NCI-H510A (cell line): Measurements from ENCODE around the gene GTSE1.

Source experiments
- DNase-seq: peaks from one replicate; lab custom pipeline; 2025; lab: John Stamatoyannopoulos, UW

The GTSE1 gene

DNA sequence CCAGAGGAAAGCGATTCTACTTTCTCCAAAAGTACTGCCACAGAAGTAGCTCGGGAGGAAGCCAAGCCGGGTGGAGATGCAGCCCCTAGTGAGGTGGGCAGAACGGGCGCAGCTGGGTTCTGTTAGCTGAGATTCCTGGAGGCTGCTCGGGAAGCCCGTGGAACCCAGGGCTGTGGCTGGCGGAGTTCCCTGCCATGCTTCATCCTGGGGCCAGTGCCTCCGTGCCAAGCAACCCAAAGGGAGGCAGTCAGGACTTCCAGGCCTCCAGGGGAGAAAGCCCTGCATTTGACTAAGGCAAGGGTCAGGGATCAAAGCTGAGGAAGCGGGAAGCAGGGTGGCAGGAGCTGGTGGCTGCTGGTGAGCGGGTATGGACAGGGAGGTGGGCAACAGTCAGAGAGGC, 32.1 kb downstream of the GTSE1 start:
- no peak for DNase-seq

DNA sequence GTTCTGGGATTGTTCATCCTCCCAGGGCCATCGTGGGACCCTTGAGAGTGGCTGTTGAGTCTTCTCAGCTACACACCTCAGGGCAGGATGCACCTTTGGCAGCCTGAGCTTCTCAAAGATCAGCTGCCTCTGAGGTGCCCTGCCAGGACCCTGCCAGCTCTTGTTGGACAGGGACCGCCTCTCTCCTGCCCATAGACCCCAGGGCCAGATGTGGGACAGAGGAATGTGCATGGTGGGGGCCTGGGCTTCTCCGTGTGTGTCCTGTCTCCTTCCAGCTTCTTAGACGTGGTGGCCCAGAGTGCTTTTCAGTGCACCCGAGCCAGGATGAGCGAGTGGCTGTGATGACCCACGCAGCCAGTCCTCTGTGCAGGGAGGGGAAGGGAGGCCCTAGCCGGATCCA, 32.9 kb downstream of the GTSE1 start:
- DNase-seq: no peak

DNA sequence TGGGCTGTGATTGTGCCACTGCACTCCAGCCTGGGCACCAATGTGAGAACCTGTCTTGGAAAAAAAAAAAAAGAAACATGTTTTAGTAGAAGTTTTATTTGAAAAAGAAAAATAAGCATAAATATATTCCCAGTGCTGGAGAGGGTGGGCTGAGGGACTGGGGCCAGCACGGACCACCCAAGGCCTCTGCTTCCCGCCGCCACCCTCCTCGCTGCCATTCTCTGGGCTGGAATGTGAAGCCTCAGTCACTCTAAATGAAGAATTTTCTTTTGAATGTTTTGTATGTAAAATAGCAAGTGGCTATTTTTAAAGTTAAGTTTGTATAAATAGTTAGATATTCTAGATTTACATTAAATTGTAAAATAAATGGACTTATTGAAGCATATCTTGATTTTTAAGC, 33.8 kb downstream of the GTSE1 start:
- DNase-seq: no peak

DNA sequence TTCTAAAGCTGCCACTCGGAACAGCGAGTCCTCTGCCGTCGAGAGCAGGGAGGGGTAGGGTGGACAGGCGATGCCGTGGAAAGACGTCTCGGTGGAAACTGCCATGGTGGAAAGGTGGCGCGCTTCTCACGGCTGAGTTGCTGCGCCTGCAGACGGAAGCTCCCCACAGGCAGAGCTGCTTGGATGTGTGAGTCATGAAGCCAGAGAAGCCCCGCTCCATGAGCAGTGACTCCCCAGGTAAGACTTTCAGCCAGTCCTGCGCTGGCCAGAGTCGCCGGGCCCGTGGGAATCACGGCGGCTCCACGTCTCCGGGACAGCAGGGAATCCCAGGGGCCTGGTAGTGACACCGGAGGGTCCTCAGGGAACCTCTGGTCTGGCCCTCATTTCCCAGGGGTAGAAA, 34.8 kb downstream of the GTSE1 start:
- DNase-seq: no peak

DNA sequence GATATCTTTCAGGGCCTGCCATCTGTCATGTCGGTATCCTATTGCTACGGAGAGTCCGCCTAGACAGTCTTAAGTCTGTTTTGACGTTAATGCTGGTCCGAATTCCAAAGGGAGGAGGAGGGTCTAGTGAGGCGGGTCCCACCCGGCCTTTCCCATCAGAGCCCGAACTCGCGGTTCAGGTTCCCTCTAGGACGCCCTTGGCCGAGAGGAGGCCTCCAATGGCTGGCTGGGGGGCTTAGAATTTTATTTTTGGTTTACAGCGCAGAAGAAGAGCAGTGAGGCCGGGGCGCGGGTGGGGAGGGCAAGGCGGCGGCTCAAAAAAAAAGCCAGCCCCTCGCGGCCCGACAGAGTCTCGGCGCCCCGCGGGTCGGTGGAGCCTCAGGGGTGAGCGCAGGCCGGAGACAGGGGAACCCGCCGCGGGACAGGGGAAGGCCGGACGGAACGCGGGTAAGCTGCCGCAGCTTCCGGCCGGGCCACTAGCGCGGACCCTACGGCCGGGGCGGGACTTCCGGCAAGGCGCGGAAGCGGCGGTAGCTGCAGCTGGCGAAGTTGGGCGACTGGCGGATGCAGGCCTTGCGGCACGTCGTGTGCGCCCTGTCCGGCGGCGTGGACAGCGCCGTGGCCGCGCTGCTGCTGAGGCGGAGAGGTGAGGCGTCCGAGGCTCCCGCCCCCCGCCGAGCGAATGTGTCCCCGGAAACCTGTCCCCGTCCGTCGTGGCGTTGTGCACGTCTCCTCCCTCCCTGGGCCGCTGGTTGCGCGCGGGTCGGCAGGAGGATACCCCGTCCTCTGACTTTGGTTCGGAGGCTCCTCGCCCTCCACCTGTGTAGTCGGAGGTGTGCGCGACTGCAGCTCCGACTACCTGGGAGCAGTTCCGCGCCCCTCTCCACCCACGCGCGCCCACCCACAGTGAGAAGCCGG, 38.8 kb downstream of the GTSE1 start, which contains the start of gene TRMU:
TRMU (plus strand) TSS at position 514 of the 918 bp plus-strand sequence; CDS start at position 565, 51 bp downstream.
- DNase-seq: peak; percentile 47

DNA sequence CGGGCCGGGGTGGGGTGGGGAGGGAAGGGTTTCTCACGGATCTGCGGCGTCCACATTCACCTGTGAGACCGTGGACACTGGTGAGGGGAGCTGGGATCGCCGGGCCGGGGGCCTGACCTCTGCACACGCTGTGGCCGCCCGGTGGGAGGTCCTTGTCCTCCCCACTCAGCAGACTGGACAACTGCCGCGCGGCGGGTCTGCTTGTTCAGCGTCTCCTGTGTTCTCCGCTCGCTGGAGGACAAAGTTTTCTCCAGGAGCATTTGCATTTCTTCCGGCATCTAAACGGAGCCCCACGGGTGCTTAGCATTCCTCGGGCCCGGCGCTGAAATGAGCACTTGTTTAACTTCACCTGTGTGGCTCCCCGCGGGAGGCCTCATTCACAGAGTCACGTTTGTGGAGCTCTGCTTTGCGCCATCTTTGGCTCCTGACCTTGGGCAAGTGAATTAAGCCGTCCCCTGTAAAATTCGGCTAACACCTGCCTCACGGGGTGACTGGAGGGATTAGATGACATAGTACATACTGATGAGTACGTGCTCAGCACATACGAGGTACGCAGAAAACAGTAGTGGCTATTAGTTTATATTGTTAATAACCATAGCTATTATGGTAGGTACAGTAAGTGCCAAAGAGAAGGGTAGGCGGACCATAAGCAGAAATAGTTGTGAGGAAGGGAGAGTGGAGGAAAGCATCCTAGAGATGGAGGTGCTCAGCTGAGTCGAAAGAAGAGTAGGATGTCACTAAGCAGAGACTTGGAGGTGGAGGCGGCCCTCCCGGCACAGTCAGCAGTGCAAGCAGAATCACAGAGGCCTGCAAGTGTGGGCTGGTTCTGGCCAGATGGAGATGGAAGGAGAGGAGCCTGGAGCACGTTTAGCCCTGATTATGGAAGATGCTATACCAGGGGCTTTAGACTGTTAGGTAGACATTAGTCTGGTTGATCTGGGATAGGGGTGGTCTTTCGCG, 39.7 kb downstream of the GTSE1 start:
- DNase-seq: no peak

DNA sequence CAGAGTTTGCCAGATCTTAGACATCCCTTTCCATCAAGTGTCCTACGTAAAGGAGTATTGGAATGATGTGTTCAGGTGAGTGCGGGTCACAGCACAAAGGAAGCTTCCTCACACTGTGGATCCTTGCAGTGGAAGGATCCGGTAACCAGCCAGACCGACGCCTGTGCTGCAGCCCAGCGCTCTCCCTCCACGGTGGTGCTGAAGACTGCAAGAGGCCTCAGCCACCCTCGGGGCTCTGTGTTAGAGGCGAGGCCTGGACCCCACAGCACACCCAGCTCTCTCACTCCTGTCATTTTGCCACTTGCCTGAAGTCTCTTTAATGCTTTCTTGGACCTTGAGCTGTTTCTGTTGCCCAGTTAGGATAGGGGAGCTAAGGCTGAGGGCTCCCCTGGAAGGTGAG, 41.2 kb downstream of the GTSE1 start:
- DNase-seq: no peak

DNA sequence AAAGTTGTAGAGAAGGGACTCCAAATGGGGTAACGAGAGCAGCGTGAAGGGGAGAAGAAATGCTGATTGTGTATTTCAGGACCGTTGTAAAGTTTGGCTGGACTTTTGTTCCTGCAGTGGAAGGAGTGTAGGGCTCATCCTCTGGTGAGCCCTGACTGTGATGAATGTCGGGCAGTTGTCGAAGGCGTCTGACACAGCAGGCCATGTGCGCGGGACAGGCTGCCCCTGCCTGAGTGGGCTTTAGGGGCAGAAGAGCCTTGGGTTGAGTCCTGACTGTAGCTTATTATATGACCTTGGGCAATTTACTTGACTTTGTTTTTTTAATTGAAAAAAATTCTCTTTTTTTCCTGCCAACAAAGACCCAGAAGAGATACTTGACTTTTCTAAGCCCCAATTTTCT, 42.0 kb downstream of the GTSE1 start:
- DNase-seq: no peak

DNA sequence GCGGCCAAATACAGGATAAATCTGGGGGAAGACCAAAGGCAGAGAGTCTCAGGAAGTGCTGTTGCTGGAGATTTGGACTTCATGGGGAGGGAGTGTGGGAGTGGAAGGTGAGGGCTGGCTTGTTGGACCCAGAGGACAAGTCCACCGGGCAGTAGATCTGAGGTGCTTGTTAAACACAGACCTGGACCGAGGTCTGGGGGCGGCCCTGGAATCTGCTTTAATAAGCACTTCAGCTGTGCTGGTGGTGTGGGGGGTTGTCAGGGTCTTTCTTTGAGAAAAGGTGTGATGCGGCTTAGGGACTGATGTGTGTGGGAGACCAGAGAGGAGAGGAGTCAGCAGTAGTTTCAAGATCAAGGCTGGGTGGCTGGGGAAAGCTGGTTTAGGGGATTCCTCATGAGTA, 43.3 kb downstream of the GTSE1 start:
- DNase-seq: no peak

DNA sequence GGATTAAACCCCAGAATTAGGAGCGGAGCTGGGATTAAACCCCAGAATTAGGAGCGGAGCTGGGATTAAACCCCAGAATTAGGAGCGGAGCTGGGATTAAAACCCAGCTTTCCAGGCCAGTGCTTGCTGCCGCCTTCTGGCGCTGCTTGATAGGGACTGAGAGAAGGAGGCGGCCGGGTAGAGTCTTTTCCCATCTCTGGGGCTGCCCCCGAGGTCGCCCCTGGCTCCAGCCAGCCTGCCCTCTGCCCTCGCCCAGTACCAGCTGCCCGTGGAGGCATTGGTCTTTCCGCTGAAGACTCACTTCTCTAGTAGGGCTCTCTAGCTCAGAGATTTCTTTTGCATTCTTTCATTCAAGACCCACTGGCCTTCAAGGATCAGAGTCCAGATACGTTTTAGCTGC, 44.0 kb downstream of the GTSE1 start:
- DNase-seq: no peak

DNA sequence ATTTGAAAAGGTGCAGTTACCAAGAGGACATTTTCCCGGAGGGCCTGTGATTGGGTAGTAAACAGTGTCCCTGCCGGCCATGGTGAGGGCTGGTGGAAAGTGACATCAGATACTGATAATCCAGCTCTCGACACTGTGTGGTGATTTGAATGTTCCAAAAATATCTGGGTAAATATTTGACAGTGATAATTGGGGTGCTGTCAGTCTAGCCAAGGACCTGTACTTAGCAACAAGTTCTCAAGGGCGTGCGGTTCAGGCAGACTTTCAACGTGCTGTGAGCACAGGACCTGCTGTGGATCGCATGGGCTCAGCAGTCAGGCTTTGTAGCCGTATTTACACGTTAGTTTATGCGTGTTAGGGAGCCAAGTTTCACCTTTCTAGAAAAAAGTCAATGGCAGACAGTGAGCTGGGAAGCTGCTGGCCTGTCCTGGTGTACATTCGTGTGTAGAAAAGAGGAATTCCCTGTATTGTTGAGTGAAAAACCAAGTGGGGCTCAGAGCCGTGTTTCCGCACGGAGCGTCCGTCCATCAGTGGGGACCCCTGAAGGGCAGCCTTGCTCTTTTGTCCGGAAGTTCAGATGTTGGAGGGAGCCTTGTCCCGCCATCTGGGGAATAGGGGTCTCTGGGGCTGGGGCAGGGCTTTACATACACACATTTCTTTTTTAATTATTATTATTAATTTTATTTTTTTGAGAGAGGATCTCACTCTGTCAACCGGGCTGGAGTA, 50.2 kb downstream of the GTSE1 start:
- no peak for DNase-seq

DNA sequence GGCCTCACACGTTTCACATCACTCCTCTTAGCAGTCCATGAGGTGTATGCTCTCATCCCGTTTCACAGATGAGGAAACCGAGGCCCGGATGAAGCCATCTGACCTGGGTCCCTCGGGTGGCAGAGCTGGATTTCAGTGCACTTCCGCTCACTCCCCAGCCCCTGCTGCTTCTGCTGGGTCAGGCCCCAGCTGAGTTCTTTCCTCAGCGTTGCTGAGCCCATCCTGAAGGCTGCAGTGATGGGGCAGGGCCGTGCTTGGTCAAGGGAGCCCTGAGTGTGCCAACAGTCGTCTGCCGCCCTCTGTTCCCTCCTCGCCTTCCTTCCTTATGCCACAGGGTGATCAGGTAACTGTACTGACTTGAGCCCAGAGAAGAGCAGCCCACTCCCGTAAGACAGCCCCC, 51.0 kb downstream of the GTSE1 start:
- DNase-seq: no peak

DNA sequence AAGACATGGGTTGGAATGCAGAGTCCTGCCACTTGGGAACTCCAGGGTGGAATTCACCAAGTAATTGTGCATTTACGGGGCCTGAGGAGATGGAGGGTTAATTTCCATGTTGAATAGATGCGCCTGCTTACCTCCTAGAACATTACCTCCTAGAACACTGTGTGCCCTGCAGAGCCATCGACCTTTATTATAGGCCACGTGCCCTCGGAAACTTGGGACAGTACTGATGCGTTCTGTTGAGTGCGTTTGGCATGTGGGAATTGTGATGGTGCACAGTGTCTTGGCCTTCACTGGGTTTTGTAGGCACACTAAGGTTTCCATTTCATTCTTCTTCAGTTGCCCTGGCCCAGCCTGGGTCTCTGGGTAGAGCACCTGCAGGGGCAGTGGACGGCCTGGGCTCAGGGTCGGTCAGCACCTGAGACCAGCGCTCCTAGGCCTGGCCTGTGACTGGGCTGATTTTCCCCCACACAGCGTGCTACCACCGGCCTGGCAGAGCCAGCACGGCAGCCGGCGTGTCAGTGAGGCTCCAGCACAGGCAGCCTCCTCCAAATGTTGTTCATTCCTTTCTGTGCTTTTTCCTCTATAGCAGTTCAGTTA, 51.5 kb downstream of the GTSE1 start:
- no peak for DNase-seq

DNA sequence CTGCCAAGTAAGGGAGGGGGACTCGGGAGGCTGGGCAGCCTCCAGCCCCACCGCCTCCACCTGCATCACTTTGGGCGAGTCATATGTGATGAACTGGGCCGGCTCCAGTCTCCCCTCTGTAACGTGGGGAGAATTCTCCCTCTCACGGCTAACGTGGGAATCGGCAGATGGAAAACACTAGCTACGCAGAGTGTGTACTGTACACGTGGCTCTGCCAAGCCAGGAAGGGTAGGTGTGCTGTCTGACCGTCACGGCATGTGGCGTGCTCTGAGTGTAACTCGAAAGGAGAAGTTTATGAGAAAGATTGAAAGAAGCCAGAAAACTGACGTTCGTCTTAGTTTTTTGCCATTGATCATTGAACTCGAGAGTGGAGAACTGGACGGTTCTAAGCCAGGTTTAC, 52.6 kb downstream of the GTSE1 start:
- no peak for DNase-seq

DNA sequence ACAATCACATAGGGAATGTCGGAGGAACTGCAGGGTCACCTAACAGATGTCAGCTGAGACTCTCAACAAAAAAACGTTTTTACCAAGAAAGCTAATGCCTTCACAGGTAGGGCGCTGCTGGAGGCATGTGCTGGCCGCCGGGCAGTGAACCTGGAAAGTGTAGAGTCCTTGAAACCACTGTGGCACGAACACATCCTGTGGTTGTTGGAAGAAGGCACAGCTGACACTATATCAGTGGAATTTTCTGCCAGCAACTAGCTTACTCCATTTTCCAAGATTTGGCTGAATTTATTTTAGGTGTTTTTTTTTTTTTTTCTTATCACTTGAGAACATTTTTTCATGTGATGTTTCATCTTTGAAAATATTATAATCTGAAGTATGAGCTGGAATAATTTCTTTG, 53.0 kb downstream of the GTSE1 start:
- DNase-seq: no peak

DNA sequence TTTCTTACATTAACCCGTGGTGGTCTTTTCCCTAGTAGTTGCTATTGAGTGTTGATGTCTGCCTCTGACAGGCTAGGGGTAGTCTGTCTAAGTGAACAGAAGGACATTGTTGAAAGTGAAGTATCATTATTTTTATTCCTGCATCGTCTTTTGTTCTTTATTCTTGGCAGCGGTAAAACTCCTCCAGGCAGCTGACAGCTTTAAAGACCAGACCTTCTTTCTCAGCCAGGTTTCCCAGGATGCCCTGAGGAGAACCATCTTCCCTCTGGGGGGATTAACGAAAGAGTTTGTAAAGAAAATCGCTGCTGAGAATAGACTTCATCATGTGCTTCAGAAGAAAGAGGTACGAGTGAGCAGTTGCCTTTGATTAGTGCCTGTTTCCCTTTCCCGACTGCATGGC, 53.5 kb downstream of the GTSE1 start:
- DNase-seq: no peak

DNA sequence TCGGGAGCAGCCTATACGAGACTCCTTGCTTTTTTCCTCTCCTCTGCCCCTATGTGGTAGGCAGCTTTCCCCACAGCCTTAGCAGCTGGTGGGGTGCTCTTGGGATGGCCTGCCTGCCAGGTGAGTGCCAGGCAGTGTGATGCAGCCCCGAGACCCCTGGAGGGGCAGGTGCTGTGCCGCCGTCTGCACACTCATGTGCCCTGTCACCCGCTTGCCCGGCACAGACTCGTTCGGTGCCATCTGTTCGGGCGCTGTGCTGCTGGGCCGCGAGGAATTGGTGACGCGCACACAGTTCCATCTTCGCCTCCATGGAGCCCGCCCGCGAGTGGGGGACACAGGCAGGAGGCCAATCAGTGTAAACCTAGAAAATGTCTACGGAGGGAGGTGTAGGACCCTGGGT, 54.0 kb downstream of the GTSE1 start:
- no peak for DNase-seq

DNA sequence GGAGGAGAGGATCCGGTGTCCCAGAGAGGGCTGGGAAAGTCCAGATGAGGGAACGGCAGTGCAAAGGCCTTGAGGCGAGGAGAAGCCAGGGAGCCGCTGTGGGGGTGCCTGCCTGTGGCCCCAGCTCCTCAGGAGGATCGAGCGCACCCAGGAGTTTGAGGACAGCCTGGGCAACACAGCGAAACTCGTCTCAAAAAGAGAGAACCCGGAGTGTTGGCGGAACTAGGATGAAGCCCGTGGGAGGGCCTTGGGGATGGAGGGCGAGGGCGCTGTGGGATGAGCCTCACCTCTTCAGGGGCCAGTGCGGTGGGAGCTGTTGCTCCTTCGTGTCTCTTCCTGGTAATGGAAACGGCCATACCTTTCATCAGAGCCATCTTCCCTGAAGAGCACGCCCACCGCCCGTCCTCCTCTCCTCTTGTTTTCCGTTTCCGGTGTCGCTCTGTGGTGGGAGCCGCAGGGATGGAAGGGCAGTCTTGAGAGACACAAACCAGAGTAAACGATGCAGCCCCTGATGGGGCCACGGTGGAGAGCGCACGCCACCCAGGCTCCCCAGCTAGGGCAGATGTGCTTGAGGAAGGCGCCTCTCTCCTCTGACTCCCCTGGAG, 54.6 kb downstream of the GTSE1 start:
- DNase-seq: no peak

DNA sequence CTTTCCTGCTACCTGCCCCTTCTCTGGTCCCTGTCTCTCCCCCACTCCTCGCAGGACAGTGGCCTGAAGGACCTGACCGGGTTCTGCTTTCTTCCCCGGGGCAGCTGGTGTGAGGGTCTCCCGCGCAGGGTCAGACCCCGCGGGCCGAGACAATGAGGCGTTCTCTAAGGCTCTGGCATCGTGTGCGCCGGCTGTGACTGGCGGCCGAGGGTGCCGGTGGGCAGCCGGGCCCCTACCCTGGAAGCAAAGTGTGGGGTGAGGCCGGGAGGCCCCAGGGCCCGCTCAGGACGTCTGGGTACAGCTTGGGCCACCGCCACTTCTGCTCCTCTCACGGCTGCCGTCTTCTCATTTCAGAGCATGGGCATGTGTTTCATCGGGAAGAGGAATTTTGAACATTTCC, 55.1 kb downstream of the GTSE1 start:
- DNase-seq: no peak

DNA sequence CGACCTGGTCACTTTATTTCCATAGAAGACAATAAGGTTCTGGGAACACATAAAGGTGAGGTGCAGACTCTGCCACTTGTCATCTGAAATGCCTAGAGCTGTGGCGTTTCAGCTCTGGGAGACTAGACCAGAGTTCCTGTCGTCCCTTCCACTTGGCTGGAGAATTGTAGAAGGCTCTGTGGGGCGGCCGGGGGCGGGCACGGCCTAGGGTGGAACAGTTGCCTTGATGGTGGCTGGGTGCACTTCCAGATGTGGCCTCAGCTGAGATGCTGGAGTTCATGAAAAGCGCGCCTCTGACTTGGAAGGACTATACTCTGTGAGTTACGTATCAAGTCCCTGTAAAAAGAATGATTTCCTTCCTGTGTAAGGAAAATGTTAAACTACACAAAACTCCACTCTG, 55.6 kb downstream of the GTSE1 start:
- no peak for DNase-seq

DNA sequence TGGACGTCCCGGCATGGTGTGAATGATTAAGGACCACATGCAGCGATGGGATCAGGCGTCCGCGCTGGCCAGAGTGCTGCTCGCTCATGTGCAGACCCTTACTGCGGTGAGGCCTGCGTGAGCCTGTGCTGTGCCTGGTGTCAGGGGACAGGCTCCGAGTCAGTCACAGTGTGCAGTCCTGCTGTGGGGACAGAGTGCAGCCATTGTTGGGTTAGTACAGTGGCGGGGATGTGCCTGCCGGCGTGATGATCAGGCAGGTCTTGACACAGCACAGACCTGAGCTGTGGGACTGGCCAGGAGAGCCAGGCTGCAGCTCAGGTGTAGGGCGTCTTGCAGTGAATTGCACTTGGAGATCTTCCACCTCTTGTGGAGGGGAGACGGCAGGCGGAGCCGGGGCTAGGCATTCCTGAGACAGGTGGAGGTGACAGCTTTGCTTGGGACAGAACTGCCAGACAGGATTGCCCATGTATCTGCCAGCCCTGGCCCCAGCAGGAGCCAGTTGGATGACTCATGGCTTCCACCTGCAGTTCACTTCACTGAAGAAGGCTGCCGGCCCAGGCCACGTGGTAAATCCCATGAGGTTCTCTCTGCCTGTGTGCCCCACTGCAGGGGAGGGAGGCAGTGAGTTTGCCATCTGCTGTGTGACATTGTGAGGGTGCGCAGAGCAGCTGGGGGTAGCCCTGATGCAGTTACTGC, 56.2 kb downstream of the GTSE1 start:
- no peak for DNase-seq
